GM23338 (cell line): ENCODE results near the gene CFAP77. TPM values are rescaled to one million over a fixed set of nuclear protein-coding genes. Genes with fewer than 3 reads are reported as not detected.

Experiments used
- ATAC-seq: fragments of 200-7000 bp; cut with Tn5 transposase; 3 replicates; pipeline ENCODE4 v1.9.1; 2020
- DNase-seq: peaks from one replicate; pipeline ENCODE4 v3.0.0-alpha.2; 2015; ENCODE audit warnings: low spot score
- H2AFZ ChIP-seq: fragments of 200-600 bp; sonication (generic); 2 replicates; pipeline ENCODE4 v1.8.0; 2016; ENCODE audit warnings: antibody characterized with exemption, mild to moderate bottlenecking, moderate library complexity
- H3F3A ChIP-seq: fragments of 200-600 bp; sonication (generic); replicated peaks from 2 replicates; pipeline ENCODE4 v1.8.0; 2017; ENCODE audit warnings: antibody characterized with exemption, mixed run types, low read depth
- H3K27ac ChIP-seq: fragments of 200-600 bp; sonication (generic); 2 replicates; pipeline ENCODE4 v1.6.1; 2016; ENCODE audit warnings: low read depth
- H3K27me3 ChIP-seq: fragments of 200-600 bp; sonication (generic); 2 replicates; pipeline ENCODE4 v1.8.0; 2016; ENCODE audit warnings: mild to moderate bottlenecking, mixed run types, moderate library complexity; ENCODE audit not compliant: insufficient read depth
- H3K36me3 ChIP-seq: fragments of 200-600 bp; sonication (generic); 2 replicates; pipeline ENCODE4 v1.8.0; 2016; ENCODE audit warnings: mild to moderate bottlenecking; ENCODE audit not compliant: insufficient read depth
- H3K4me1 ChIP-seq: fragments of 200-600 bp; sonication (generic); 2 replicates; pipeline ENCODE4 v1.8.0; 2016; ENCODE audit warnings: mild to moderate bottlenecking, moderate library complexity; ENCODE audit not compliant: insufficient read depth
- H3K4me2 ChIP-seq: fragments of 200-600 bp; sonication (generic); 2 replicates; pipeline ENCODE4 v1.7.1; 2017; ENCODE audit warnings: mixed run types
- H3K4me3 ChIP-seq: fragments of 200-600 bp; sonication (generic); 2 replicates; pipeline ENCODE4 v1.6.1; 2016; ENCODE audit warnings: mixed run types
- H3K79me2 ChIP-seq: fragments of 200-600 bp; sonication (generic); replicated peaks from 2 replicates; pipeline ENCODE4 v1.8.0; 2017; ENCODE audit warnings: mild to moderate bottlenecking; ENCODE audit not compliant: insufficient read depth
- H3K9me2 ChIP-seq: fragments of 200-600 bp; sonication (generic); 2 replicates; pipeline ENCODE4 v1.8.0; 2017; ENCODE audit not compliant: insufficient read depth
- H4K20me1 ChIP-seq: fragments of 200-600 bp; sonication (generic); replicated peaks from 2 replicates; pipeline ENCODE4 v1.8.0; 2017; ENCODE audit warnings: mild to moderate bottlenecking; ENCODE audit not compliant: insufficient read depth
- H3K27ac Mint-ChIP-seq: 2 replicates; pipeline ENCODE4 v1.8.0; 2020; ENCODE audit warnings: inconsistent platforms, mild to moderate bottlenecking, moderate library complexity, mixed read lengths
- H3K27me3 Mint-ChIP-seq: 3 replicates; pipeline ENCODE4 v1.8.0; 2022; ENCODE audit warnings: low read depth, mild to moderate bottlenecking, moderate library complexity, mixed read lengths, inconsistent platforms; ENCODE audit not compliant: insufficient read depth, poor library complexity
- H3K36me3 Mint-ChIP-seq: 3 replicates; pipeline ENCODE4 v1.8.0; 2021; ENCODE audit warnings: low read depth, mild to moderate bottlenecking, inconsistent platforms, moderate library complexity, mixed read lengths
- H3K4me1 Mint-ChIP-seq: 3 replicates; pipeline ENCODE4 v1.8.0; 2020; ENCODE audit warnings: mild to moderate bottlenecking, inconsistent platforms, mixed read lengths
- H3K4me3 Mint-ChIP-seq: 3 replicates; pipeline ENCODE4 v1.8.0; 2021; ENCODE audit warnings: moderate library complexity, mild to moderate bottlenecking, inconsistent platforms, mixed read lengths
- H3K9me3 Mint-ChIP-seq: 3 replicates; pipeline ENCODE4 v1.8.0; 2020; ENCODE audit warnings: moderate library complexity, mild to moderate bottlenecking, inconsistent platforms, mixed read lengths
- JUNB ChIP-seq: IDR thresholded peaks from one replicate; pipeline ENCODE4 v1.6.1; 2016; ENCODE audit warnings: antibody characterized with exemption; ENCODE audit not compliant: unreplicated experiment
- NANOG ChIP-seq: IDR thresholded peaks from 2 replicates; pipeline ENCODE4 v1.6.1; 2016; ENCODE audit warnings: antibody characterized with exemption, borderline replicate concordance
- REST ChIP-seq: IDR thresholded peaks from one replicate; pipeline ENCODE4 v1.6.1; 2018; ENCODE audit warnings: antibody characterized with exemption; ENCODE audit not compliant: unreplicated experiment
- STAT1 ChIP-seq: IDR thresholded peaks from one replicate; pipeline ENCODE4 v1.6.1; 2016; ENCODE audit warnings: antibody characterized with exemption; ENCODE audit not compliant: unreplicated experiment
- ZNF331 ChIP-seq: fragments of 250-450 bp; sonication (Bioruptor Pico); IDR thresholded peaks from 2 replicates; pipeline ENCODE4 v1.5.0; 2020; ENCODE audit warnings: low read depth, mild to moderate bottlenecking, moderate library complexity
- ZNF462 ChIP-seq: fragments of 250-450 bp; sonication (Bioruptor Pico); IDR thresholded peaks from 2 replicates; pipeline ENCODE4 v1.5.0; 2020; ENCODE audit warnings: mild to moderate bottlenecking, moderate library complexity
- polyA plus RNA-seq: library from polyadenylated mRNA; unstranded; fragments of >200 nt; fragmentation: Nextera tagmentation; extraction: Ambion mirVana; gene quantifications from 2 replicates; pipeline ENCODE4 v1.2.1, GENCODE V29; 2016
- total RNA-seq: library from RNA; depleted of rRNA; stranded (reverse); fragments of >200 nt; shearing (Covaris generic); gene quantifications from 2 replicates; pipeline ENCODE4 v1.2.3, GENCODE V29; 2014

Gene CFAP77
- total and polyA plus RNA-seq, 2 experiments from 2014 or later = 0.97 to 1.3 TPM

GRCh38 chr9:132557159-132557558, 147.1 kb downstream of the CFAP77 start:
- TF ChIP-seq STAT1 = no peak
- TF ChIP-seq ZNF331 = no peak
- no peak for TF ChIP-seq JUNB
- no peak for TF ChIP-seq NANOG
- no peak for TF ChIP-seq REST
- no peak for TF ChIP-seq ZNF462
- H3K27ac ChIP-seq = no peak overlapping the region
- H3K27me3 Mint-ChIP-seq = peaks cover 3% of the 10 kb centered on the region
- H3K9me3 Mint-ChIP-seq = peaks cover 12% of the 10 kb centered on the region
- no peak overlapping the region for H3K27ac Mint-ChIP-seq
- peaks cover 5% of the 10 kb centered on the region; the same call in 1 of the 2 replicates for H3K4me1 ChIP-seq
- H3K36me3 ChIP-seq = no peaks in the 10 kb centered on the region
- no peaks in the 10 kb centered on the region for H3K79me2 ChIP-seq
- no peaks in the 10 kb centered on the region for H3K9me2 ChIP-seq
- no peak overlapping the region for H3K4me3 Mint-ChIP-seq
- no peaks in the 10 kb centered on the region for H3K27me3 ChIP-seq
- no peak for ATAC-seq
- H2AFZ ChIP-seq = no peak overlapping the region
- no peak overlapping the region for H3K4me3 ChIP-seq
- H3F3A ChIP-seq = no peaks in the 10 kb centered on the region
- H3K4me2 ChIP-seq = no peak overlapping the region
- H3K36me3 Mint-ChIP-seq = peaks cover 5% of the 10 kb centered on the region
- peaks cover 17% of the 10 kb centered on the region for H3K4me1 Mint-ChIP-seq
- H4K20me1 ChIP-seq = no peaks in the 10 kb centered on the region
- no peak for DNase-seq
